ENCODE results near the gene BNC2.

The BNC2 gene

GRCh38 chr9:16391369-16391768 lies 479.1 kb downstream of the BNC2 start:
- DNase-seq: no peak

DNA sequence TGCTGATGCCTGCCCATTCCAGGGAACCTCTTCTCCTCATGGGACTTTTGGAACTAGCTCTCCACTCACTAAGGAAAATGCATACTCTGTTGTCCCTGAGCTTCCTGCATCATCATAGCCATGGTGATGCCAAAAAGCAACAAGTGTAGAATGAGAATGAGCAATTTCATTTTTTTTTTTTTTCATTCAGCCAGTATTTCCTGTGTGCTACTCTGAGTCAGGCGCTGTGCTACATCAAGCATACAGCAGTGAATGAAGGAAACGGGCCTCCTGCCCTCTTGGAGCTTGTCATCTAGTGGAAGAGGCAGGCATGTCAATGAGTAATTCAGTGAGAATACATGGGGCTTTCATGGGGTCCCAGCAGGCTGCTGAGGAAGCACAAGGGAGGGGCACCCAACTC lies 483.1 kb downstream of the BNC2 start:
- no peak for DNase-seq

- DNase-seq: no peak
Observed at GRCh38 chr9:16386827-16387077, 483.7 kb downstream of the BNC2 start.

GRCh38 chr9:16386007-16386826 lies 484.3 kb downstream of the BNC2 start:
- DNase-seq: no peak

DNA sequence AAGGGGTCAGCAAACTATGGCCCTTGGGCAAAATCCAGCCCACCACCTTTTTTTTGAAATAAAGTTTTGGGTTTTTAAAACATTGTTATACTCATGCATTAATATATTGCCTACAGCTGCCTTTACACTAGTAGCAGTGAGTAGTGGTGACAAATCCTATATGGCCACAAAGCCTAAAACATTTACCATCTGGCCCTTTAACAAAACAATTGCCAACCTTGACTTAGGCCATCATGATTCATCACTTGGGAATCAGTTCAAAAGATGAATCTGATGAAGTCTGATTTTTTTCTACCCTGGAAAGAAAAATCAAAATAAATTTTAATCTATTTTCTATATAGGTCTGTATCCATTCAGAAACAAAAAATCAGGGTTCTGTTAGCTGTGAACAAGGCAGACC lies 484.9 kb downstream of the BNC2 start:
- DNase-seq: no peak

- no peak for DNase-seq
Observed at GRCh38 chr9:16384993-16385392, 485.5 kb downstream of the BNC2 start.

DNA sequence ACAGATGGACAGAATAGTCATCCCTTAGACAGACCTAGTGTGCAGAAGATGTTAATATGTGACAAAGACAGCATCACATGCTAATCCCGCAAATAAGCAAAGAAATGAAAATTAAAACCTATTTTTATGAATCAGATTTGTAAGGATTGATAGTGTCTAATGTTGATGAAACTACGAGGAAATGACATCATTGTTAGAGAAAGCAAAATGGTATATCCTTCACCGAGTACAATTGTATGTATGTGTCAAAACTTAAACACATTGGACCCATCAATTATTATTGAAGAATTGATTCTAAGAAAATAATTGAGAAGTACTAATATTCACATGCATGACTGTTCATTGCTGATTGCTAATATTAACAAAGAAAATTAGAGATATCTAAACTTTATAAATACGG lies 493.2 kb downstream of the BNC2 start:
- no peak for DNase-seq

DNA sequence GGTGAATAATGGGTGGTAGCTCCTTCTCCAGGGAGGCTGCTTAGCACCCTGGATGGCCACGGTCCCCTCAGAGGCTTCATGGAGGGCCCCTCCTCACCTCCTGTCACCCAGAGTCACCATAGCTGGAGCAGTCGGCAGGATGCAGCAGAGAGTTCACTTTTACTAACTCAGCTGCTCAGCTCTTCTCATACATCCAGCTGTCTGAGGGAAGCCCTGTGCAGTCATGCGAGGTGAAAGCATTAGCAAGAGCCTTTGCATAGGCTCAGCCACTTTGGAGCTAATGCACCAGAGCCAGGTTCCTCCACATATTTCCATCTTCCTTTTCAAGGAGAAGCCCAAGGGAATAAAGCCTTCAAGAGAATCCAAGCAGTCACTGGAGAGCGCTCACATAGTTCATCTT lies 499.2 kb downstream of the BNC2 start:
- DNase-seq: no peak

GRCh38 chr9:16370647-16371046 lies 499.8 kb downstream of the BNC2 start:
- DNase-seq: no peak

DNA sequence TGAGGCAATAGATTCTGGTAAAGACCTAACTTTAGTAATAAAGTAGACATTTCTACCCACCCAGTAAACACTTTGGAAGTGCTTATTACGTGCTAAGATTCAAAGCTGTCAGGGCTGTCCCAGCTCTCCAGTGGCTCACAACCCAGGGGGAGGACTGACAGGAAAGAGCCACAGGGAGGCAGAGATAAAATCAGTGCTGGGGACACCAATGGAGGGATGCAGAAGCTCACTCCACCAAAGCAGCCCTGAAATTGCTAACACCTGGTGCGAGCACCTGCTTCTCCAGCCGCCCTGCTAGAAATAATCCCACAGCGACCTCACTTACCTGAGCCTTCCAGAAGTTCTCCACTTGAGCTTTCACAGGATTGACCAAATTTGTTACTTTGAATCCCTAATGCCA lies 501.0 kb downstream of the BNC2 start:
- DNase-seq: no peak

GRCh38 chr9:16368237-16369087 lies 502.0 kb downstream of the BNC2 start:
- peak; percentile 34 for DNase-seq

GRCh38 chr9:16367605-16368231 lies 502.8 kb downstream of the BNC2 start:
- DNase-seq: no peak

DNA sequence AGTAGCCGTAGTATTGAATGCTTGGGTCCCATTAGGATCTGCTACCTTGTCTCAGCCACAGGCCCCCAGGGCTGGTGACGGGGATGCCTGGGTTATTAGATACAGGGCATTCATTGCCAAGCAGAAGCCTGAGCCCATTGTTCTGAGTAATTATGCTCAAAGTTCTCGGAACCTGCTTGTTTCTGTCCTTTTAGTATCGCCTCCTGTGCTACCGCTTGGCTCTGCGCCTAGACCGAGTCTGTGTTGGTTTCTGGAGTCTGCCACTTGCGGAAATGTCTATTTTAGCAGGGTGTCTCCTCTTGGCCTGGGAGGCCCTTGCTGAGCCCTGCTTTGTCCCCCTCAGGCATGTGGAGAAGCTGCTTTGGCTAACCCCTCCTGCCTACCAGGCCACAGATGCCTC lies 506.1 kb downstream of the BNC2 start:
- peak; percentile 37 for DNase-seq

DNA sequence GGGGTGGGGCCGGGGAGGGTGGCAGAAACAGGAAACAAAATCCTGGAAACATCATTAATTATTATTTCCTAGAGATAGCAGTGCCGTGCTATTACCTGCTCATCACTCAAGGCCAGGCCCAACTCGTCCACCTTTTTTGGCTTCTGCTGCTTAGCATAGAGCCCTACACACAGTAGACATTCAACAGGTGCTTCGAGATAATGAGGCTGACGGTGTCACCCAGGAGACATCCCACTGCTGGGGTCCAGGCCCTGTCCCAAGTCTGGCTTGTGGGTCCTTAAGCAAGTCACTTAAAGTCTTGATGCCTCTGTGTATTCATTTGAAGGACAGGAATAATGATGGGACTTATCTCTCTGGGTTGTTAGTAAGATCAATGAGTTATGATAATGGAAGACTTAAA lies 506.6 kb downstream of the BNC2 start:
- DNase-seq: no peak

DNA sequence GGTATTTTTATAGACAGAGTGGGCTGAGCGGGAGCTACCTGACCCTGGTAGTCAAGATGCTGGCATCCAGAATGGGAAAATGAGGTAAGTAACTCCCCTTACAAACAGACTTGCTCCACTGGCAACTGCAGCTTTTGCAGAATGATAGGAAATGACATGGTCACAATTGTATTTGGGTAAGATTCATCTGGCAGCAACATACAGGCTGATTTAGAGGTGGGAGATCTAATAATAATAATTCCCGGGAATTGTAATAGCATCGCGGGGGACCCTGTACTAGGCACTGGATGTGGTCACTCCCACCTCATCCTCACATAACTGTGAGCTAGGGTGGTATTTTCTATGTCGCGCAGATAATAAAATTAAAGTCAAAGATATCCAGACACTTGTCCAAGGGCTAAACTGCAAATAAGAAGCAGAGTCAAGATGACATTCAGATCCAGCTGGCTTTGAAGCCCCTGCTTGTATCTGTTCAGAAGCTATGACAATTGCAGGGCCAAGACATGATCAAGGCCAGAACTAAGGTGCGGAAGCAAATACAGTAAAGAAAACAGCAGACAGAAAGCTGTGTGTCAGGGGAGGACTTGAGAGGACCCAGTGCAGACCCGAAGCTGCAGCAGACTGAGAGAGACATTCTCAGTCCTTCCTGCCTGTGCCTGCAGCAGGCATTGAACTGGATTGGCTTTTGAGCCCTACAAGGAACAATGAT lies 507.2 kb downstream of the BNC2 start:
- no peak for DNase-seq

- DNase-seq: no peak
Observed at GRCh38 chr9:16361939-16362338, 508.5 kb downstream of the BNC2 start.

DNA sequence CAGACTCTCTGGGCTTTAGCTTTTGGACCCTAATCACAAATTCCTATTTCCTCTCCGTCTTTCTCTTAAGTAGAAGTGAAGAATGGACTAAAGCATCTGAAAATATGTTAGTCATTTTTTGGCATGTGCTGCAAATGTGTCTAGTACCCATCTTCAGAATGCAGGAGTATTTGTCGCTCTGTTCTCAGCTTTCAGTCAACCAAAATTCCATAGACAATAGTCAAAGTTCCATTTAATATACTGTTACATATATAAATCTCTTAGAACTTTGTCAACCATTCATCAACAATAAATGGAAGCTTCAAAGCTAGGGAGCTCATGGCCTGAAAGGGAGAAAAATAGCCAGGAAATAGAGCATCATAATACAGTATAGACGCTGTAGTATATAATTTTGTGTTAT lies 509.4 kb downstream of the BNC2 start:
- no peak for DNase-seq

DNA sequence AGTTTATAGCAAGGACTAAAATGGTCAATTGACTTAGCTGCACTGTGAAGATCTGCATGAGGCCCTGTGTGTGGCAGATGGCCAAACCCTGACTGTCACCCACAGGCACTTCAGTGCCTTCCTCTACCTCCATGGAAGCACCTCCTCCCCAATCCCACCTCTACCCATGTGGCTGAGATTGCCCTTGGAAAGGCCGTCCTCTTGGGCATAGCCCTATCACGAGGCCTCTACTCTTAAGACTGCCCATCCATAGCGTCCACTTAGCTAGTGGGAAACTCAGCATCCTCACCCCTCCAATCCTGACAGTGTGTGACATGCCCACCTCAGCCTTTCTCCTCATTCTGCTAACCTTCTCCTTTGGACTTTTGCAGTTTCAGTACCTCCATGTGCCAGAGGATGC lies 510.2 kb downstream of the BNC2 start:
- DNase-seq: no peak

All from DMS153 (cell line).